Lung microvascular endothelial cell (primary cell): Measurements from ENCODE around the gene ANGPT4. TPM values are rescaled to one million over a fixed set of nuclear protein-coding genes. Genes with fewer than 3 reads are reported as not detected.

Experiments used
- DNase-seq, 2 donors: peaks; one replicate each; pipeline versions ENCODE4 v3.0.0 to v3.0.0-alpha.2; 2010; ENCODE audit warnings: low read depth in 2 of 2
- total RNA-seq: library from RNA; depleted of rRNA; stranded (reverse); fragments of >200 nt; gene quantifications from 2 replicates; pipeline ENCODE4 v1.2.1, GENCODE V29; 2014

ANGPT4 gene
- total RNA-seq, 1 donor from 2014 or later, result not detected

DNA sequence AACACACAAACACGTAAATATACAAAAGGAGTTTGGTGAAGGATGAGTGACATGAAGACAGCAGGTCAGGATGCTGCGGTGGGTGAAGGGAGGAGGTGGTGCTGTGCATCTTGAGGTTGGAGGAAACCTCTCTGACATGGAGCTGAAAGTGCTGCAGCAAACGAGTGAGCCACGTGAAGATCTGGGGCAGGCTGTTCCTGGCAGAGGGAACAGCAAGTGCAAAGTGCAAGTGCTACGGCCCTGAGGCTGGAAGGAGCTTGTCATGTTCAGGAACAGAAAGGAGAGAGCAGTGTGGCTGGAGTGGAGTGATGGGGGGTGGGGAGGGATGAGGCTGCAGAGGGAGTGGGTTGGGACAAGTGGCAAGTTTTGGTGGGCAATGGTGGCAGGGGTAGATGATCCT lies 24.8 kb upstream of the ANGPT4 start:
- no peak for DNase-seq

GRCh38 chr20:939606-940005 lies 23.5 kb upstream of the ANGPT4 start:
- no peak for DNase-seq

GRCh38 chr20:934186-934840 lies 18.2 kb upstream of the ANGPT4 start:
- DNase-seq, result no peak

- no peak for DNase-seq
Observed at GRCh38 chr20:933029-933428, 16.9 kb upstream of the ANGPT4 start.

DNA sequence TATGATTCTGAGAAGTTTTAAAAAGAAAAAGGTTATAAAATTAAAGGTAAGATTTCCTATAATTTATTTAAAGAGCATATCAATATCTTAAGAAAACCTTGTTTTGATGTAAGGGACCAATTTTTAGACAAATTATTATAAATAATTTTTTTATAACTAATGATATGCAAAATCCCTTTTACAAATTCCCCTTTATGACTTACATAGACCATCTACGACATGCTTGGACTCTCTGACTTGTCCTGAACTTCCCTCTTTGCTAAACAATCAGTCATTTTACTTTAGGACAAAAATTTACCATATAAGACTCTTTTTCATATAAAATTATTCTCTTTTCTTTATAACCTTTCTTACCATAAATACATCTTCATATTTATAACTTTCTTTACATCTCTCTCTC lies 15.3 kb upstream of the ANGPT4 start:
- DNase-seq, result no peak

DNA sequence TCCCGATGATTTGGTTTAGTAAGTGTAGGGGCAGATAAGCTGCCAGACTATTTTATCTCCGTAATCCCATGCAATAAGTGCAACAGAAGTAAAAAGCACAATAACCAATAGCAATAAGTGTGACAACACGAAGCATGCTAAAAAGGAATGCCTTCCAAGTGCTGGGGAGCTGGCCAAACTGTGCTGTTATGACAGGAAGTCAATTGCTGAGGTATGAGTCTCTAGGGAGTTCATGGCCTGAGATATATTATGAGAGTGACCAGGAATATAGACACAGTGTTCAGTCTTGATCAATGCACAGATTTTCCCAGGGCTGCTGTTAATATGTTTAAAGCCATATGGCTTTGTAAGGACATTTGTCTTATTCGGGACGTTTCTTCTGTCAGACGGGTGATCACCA lies 10.5 kb upstream of the ANGPT4 start:
- no peak for DNase-seq

GRCh38 chr20:925516-925915 lies 9.4 kb upstream of the ANGPT4 start:
- no peak for DNase-seq

DNA sequence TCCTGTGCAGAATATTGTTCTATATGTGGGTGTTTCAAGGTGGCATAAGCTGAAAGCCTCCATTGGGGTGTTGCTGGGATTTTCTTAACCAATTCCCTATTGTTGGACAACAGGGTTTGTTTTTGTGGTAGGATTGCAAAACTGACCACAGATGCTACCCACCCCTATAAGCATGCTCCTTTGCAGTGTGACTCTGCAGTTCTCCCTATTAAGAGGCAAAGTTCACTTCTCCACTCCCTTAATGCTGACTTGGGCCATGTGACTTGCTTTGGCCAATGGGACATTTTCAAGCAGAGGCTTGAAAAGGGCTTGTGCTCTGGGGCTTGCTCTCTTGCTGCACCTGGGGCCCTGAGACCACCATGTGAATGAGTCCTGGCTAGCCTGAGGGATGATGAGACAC lies 8.5 kb upstream of the ANGPT4 start:
- no peak for DNase-seq

- no peak for DNase-seq
Observed at GRCh38 chr20:922781-923180, 6.6 kb upstream of the ANGPT4 start.

DNA sequence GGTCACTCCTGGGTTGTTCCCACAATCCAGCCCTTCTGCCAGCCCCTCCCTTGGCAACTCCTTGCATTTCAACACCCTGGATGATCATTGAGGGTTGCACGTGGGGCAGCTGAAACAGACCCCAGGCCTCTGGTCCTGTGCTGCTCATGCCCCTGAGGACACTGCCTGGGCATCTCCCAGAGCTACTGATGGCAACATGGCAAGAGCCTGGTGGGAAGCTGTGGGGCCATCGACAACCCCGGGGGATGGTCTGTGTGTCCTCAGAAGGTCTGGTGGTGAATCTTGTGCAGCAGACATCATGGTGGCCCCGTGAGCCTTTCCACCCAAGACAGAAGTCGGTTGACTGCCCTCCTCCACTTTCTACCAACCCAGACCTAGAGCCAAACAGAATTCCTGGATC lies 4.9 kb upstream of the ANGPT4 start:
- DNase-seq, result no peak

DNA sequence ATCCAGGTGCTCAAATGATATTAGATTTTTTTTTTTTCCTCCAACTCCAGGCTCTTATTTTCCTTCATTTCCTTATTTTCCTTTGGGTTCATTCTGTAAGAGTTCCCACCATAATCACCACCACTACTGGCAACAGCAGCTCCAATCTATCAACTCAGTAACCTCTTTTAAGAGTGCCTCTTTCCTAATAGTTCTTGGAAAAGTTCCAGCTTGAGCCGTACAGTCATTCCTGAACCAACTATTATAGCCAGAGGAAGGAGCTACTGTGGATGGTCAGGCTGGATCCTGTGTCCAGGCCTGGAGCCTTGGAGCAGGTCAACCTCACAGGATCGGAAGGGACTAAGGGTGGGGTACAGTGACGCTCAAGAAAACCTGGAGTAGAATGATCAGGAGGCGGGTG lies 4.2 kb upstream of the ANGPT4 start:
- DNase-seq, result no peak

DNA sequence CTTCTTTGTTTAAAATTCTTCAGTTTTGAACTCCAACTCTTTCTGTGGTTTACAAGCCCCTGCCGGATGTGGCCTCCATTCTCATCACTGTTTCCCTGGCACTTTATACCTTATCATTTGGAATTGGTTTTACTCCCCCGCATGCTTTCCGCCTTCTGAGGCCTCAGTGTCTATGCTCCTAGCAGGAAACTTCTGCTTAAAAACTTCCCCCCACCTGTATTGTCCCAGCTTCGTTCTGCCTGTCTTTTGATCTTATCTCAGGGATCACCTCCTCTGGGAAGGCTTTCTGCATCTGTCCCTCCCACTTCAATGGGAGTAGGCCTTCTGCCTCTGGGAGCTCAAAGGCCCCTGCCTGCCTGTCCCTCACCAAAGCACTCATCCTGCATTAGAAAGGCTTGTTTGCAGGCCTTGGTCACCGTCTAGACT lies 3.4 kb upstream of the ANGPT4 start:
- no peak for DNase-seq

- DNase-seq, result no peak
Observed at GRCh38 chr20:917416-917815, 1.3 kb upstream of the ANGPT4 start.

GRCh38 chr20:916825-917224 lies 691 bp upstream of the ANGPT4 start:
- no peak for DNase-seq

GRCh38 chr20:914727-915498 lies 1.2 kb downstream of the ANGPT4 start:
- DNase-seq, result no peak

DNA sequence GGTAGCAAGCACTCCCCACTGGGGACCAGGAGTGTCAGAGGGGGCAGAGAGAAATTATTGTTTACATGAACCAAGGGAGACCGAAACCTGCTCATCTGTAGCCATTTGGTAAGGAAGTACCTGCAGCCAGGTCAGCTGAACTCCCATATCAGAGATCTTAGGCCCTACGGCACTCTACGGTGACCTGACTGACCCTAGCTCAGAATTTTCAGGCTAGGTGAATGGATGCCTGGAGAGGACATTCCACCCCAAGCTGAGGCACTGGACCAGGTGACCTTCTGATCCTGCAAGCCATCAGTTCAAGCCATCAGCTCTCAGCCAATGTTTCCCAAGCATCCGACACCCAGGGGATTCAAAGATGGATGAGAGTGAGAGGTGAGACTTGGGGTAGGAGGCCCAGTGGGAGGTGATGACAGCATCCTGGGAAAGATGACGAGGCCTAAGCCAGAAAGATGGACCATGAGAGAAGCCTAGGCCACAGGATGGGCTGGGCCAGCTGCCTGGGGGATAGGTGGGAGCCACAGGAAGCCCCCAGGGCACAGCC lies 2.8 kb downstream of the ANGPT4 start:
- no peak for DNase-seq

GRCh38 chr20:911882-912600 lies 4.1 kb downstream of the ANGPT4 start:
- no peak for DNase-seq

GRCh38 chr20:910870-911770 lies 5.0 kb downstream of the ANGPT4 start:
- DNase-seq, result no peak

DNA sequence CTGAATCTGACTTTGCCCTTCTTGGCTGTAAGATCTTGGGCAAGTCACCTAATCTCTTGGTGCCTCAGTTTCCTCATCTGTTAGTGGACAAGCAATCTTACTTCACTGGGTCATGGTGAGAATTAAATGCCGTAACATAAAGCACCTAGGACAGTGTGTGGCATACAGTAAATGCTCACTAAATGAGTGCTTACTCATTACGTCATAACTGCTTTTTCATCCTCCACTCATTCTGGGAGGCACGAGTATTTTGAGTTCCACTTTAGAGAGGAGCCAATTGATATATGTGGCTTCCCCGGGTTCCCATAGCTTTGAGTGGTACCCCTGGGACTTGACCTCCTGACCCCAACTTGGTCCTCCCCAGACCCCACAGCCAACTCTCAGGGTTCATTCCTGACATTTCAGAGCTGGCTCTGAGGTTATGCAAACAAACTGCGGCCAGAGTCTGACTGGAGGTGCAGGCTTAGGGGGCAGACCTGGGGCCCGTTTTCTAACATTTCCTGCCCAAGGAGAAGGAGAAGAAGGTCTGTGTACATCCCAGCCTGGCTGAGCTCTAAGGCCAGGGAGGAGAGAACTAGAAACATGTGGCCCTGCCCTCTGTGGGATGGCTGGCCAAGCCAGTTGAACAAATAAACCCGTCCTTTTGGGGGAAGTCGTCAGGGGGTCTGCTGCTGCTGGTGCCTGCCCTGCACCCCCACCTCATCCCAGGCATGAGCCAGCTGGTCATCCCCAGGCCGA lies 5.8 kb downstream of the ANGPT4 start:
- no peak for DNase-seq

- DNase-seq, result no peak
Observed at GRCh38 chr20:909641-910040, 6.5 kb downstream of the ANGPT4 start.
